Neuronal stem cell (in vitro differentiated cells): Measurements from ENCODE around the gene AKR1E2.

Source experiments
- DNase-seq: peaks from one replicate; pipeline ENCODE4 v3.0.0-alpha.2; 2013; ENCODE audit warnings: low spot score
- H2AFZ ChIP-seq: one replicate; pipeline ENCODE4 v1.6.1; 2013; ENCODE audit warnings: mild to moderate bottlenecking, low read length, inconsistent platforms
- H2AK5ac ChIP-seq: 2 replicates; pipeline ENCODE4 v1.6.1; 2013; ENCODE audit warnings: low read depth, mild to moderate bottlenecking, inconsistent platforms, low read length, moderate library complexity, mixed read lengths
- H2BK120ac ChIP-seq: 2 replicates; pipeline ENCODE4 v1.6.1; 2013; ENCODE audit warnings: low read depth, mild to moderate bottlenecking, inconsistent platforms, low read length, moderate library complexity, mixed read lengths
- H2BK12ac ChIP-seq: one replicate; pipeline ENCODE4 v1.6.1; 2013; ENCODE audit warnings: low read length, inconsistent platforms
- H2BK15ac ChIP-seq: 2 replicates; pipeline ENCODE4 v1.6.1; 2013; ENCODE audit warnings: mild to moderate bottlenecking, low read length, inconsistent platforms, mixed read lengths
- H2BK5ac ChIP-seq: one replicate; pipeline ENCODE4 v1.6.1; 2013; ENCODE audit warnings: inconsistent platforms, mild to moderate bottlenecking, low read length, moderate library complexity
- H3K14ac ChIP-seq: one replicate; pipeline ENCODE4 v1.6.1; 2013; ENCODE audit warnings: low read length, inconsistent platforms
- H3K18ac ChIP-seq: 2 replicates; pipeline ENCODE4 v1.6.1; 2013; ENCODE audit warnings: low read length, inconsistent platforms
- H3K23ac ChIP-seq: 2 replicates; pipeline ENCODE4 v1.6.1; 2013; ENCODE audit warnings: low read depth, mild to moderate bottlenecking, mixed read lengths, low read length, inconsistent platforms; ENCODE audit not compliant: poor library complexity
- H3K27ac ChIP-seq: replicated peaks from 3 replicates; pipeline ENCODE4 v1.5.1; 2013; ENCODE audit warnings: low read length, inconsistent platforms
- H3K27me3 ChIP-seq, 3 experiments: 2 replicates each; pipeline ENCODE4 v1.6.1; 2013; ENCODE audit warnings: low read length in 3 of 3, mild to moderate bottlenecking in 2 of 3, inconsistent platforms in 1 of 3, low read depth in 1 of 3, mixed read lengths in 1 of 3, moderate library complexity in 1 of 3; ENCODE audit not compliant: control insufficient read depth in 3 of 3, insufficient read depth in 3 of 3
- H3K36me3 ChIP-seq, 2 donors: replicated peaks in 1 of 2; 2 replicates each; pipeline ENCODE4 v1.6.1; 2013; ENCODE audit warnings: low read length in 2 of 2; ENCODE audit not compliant: control insufficient read depth in 2 of 2, insufficient read depth in 2 of 2
- H3K4ac ChIP-seq: 2 replicates; pipeline ENCODE4 v1.6.1; 2013; ENCODE audit warnings: inconsistent platforms, mild to moderate bottlenecking, low read length, moderate library complexity
- H3K4me1 ChIP-seq, 2 donors: 1 replicate in 1 of 2; 2 replicates in 1 of 2; pipeline ENCODE4 v1.6.1; 2013; ENCODE audit warnings: low read length in 2 of 2, low read depth in 1 of 2; ENCODE audit not compliant: control insufficient read depth in 2 of 2, insufficient read depth in 1 of 2
- H3K4me2 ChIP-seq: one replicate; pipeline ENCODE4 v1.6.1; 2013; ENCODE audit warnings: mild to moderate bottlenecking, low read length, inconsistent platforms; ENCODE audit not compliant: insufficient read depth, poor library complexity, severe bottlenecking
- H3K4me3 ChIP-seq, 2 donors: 2 replicates each; pipeline ENCODE4 v1.5.1; 2013; ENCODE audit warnings: low read length in 2 of 2, mild to moderate bottlenecking in 2 of 2, inconsistent platforms in 1 of 2, moderate library complexity in 1 of 2
- H3K79me1 ChIP-seq: one replicate; pipeline ENCODE4 v1.6.1; 2013; ENCODE audit warnings: low read depth, mild to moderate bottlenecking, inconsistent platforms, low read length, moderate library complexity
- H3K9ac ChIP-seq: one replicate; pipeline ENCODE4 v1.6.1; 2013; ENCODE audit warnings: mild to moderate bottlenecking, low read depth, low read length, inconsistent platforms; ENCODE audit not compliant: poor library complexity
- H3K9me3 ChIP-seq, 2 donors: replicated peaks in 1 of 2; 2 replicates each; pipeline versions ENCODE3 to v1.6.1; 2013; ENCODE audit warnings: low read length in 2 of 2, mild to moderate bottlenecking in 2 of 2, inconsistent platforms in 1 of 2, low read depth in 1 of 2, mixed read lengths in 1 of 2, moderate library complexity in 1 of 2; ENCODE audit not compliant: control insufficient read depth in 2 of 2, insufficient read depth in 1 of 2
- H4K8ac ChIP-seq: one replicate; pipeline ENCODE4 v1.6.1; 2013; ENCODE audit warnings: low read depth, mild to moderate bottlenecking, inconsistent platforms, low read length, moderate library complexity
- H4K91ac ChIP-seq: one replicate; pipeline ENCODE4 v1.6.1; 2013; ENCODE audit warnings: low read length, low read depth, mild to moderate bottlenecking, inconsistent platforms; ENCODE audit not compliant: poor library complexity
- WGBS, 2 donors: extraction: QIAGEN DNeasy Blood & Tissue Kit; methylation state at CpG; one replicate each; pipeline ENCODE4 v1.1.7; 2013; ENCODE audit warnings: missing lambda C conversion rate in 2 of 2, mixed read lengths in 1 of 2; ENCODE audit not compliant: insufficient read length in 2 of 2, insufficient replicate concordance in 1 of 2; ENCODE audit errors: extremely low coverage in 2 of 2; 5-methylcytosine and 5-hydroxymethylcytosine counted together

The AKR1E2 gene

GRCh38 chr10:4851846-4852245, 25.8 kb downstream of the AKR1E2 start:
- H3K4me2 ChIP-seq: no peak overlapping the region
- no peaks in the 10 kb centered on the region for H3K9me3 ChIP-seq
- WGBS, 2 donors: no CpG with 5 or more reads among the region's 6 CpGs
- H2BK5ac ChIP-seq: no peak overlapping the region
- H4K8ac ChIP-seq: no peak overlapping the region
- no peak overlapping the region for H3K23ac ChIP-seq
- H2BK12ac ChIP-seq: no peak overlapping the region
- no peak overlapping the region for H3K4me3 ChIP-seq
- no peak overlapping the region for H2BK15ac ChIP-seq
- no peak for DNase-seq
- H3K18ac ChIP-seq: no peak overlapping the region
- no peak overlapping the region for H2AFZ ChIP-seq
- no peak overlapping the region for H3K9ac ChIP-seq
- H2BK120ac ChIP-seq: no peak overlapping the region
- H3K27me3 ChIP-seq: no peaks in the 10 kb centered on the region
- H3K36me3 ChIP-seq: no peaks in the 10 kb centered on the region
- peaks cover 0 to 2% of the 10 kb centered on the region in 2 donors for H3K4me1 ChIP-seq
- H4K91ac ChIP-seq: no peak overlapping the region
- H3K27ac ChIP-seq: no peak overlapping the region
- H3K14ac ChIP-seq: no peak overlapping the region
- no peak overlapping the region for H2AK5ac ChIP-seq
- no peak overlapping the region for H3K4ac ChIP-seq
- no peaks in the 10 kb centered on the region for H3K79me1 ChIP-seq

GRCh38 chr10:4865945-4866661, 40.1 kb downstream of the AKR1E2 start:
- no peak overlapping the region for H2BK15ac ChIP-seq
- no peak overlapping the region for H2BK12ac ChIP-seq

GRCh38 chr10:4867109-4867519, 41.1 kb downstream of the AKR1E2 start:
- Histone ChIP-seq H3K79me1 (no peaks in the 10 kb centered on the region), H3K23ac (no peak overlapping the region), H3K4ac (no peak overlapping the region), H4K91ac (no peak overlapping the region), H2BK15ac (no peak overlapping the region), H3K4me2 (no peak overlapping the region), H2BK120ac (no peak overlapping the region), H4K8ac (no peak overlapping the region), H3K9ac (no peak overlapping the region), H3K14ac (no peak overlapping the region), H3K9me3 (no peaks in the 10 kb centered on the region), H3K36me3 (no peaks in the 10 kb centered on the region), H3K4me1 (no peaks in the 10 kb centered on the region), H3K27me3 (no peaks in the 10 kb centered on the region), H2AK5ac (no peak overlapping the region), H2BK5ac (no peak overlapping the region), H3K4me3 (no peak overlapping the region), H2AFZ (no peak overlapping the region), H3K27ac (no peak overlapping the region), H2BK12ac (no peak overlapping the region), H3K18ac (no peak overlapping the region)
- no CpG with 5 or more reads among the region's 2 CpGs for WGBS, 2 donors
- no peak for DNase-seq

More at GRCh38 chr10:4865945-4866661, 40.1 kb downstream of the AKR1E2 start:
- no peak overlapping the region for H2AFZ ChIP-seq
- DNase-seq: no peak
- H4K8ac ChIP-seq: no peak overlapping the region
- no peak overlapping the region for H3K9ac ChIP-seq
- no peak overlapping the region for H2BK5ac ChIP-seq
- H3K4me2 ChIP-seq: no peak overlapping the region
- H3K27ac ChIP-seq: no peak overlapping the region
- no peaks in the 10 kb centered on the region for H3K9me3 ChIP-seq
- H3K23ac ChIP-seq: no peak overlapping the region
- no peak overlapping the region for H2AK5ac ChIP-seq
- no peaks in the 10 kb centered on the region for H3K27me3 ChIP-seq
- no peaks in the 10 kb centered on the region for H3K4me1 ChIP-seq
- no peak overlapping the region for H3K4me3 ChIP-seq
- H3K4ac ChIP-seq: no peak overlapping the region
- no peak overlapping the region for H2BK120ac ChIP-seq
- no peaks in the 10 kb centered on the region for H3K79me1 ChIP-seq
- no peak overlapping the region for H4K91ac ChIP-seq
- H3K36me3 ChIP-seq: no peaks in the 10 kb centered on the region
- H3K18ac ChIP-seq: no peak overlapping the region
- H3K14ac ChIP-seq: no peak overlapping the region
- WGBS, 2 donors: no CpG with 5 or more reads among the region's 7 CpGs

- H2BK15ac ChIP-seq: no peak overlapping the region
- no peak overlapping the region for H2BK12ac ChIP-seq
- H3K23ac ChIP-seq: no peak overlapping the region
- H3K9ac ChIP-seq: no peak overlapping the region
- H4K8ac ChIP-seq: no peak overlapping the region
- no peak overlapping the region for H4K91ac ChIP-seq
- no peak overlapping the region for H3K14ac ChIP-seq
- no peak overlapping the region for H2BK120ac ChIP-seq
- no peak overlapping the region for H3K18ac ChIP-seq
- no peak overlapping the region for H2AFZ ChIP-seq
- H3K79me1 ChIP-seq: no peaks in the 10 kb centered on the region
- H3K4me2 ChIP-seq: no peak overlapping the region
- WGBS, 2 donors: no CpG with 5 or more reads among the region's 9 CpGs
- H2AK5ac ChIP-seq: no peak overlapping the region
- H3K4ac ChIP-seq: no peak overlapping the region
- no peaks in the 10 kb centered on the region for H3K27me3 ChIP-seq
- H3K9me3 ChIP-seq: no peaks in the 10 kb centered on the region
- no peak overlapping the region for H3K4me3 ChIP-seq
- H2BK5ac ChIP-seq: no peak overlapping the region
- H3K27ac ChIP-seq: no peak overlapping the region
- H3K36me3 ChIP-seq: no peaks in the 10 kb centered on the region
- no peak for DNase-seq
- no peaks in the 10 kb centered on the region for H3K4me1 ChIP-seq
Observed at GRCh38 chr10:4867520-4868356, 41.7 kb downstream of the AKR1E2 start.
